Activated naive CD4-positive, alpha-beta T cell treated with anti-CD3 and anti-CD28 coated beads for 36 hours (primary cell): Measurements from ENCODE around the gene RGP1. TPM values are rescaled to one million over a fixed set of nuclear protein-coding genes. Genes with fewer than 3 reads are reported as not detected.

Source experiments
- CTCF ChIA-PET: fragments of 350-600 bp; sonication (Branson Sonifier 250); formaldehyde crosslinking; loops from one replicate; lab custom pipeline; 2021; ENCODE audit warnings: antibody characterized with exemption; lab: Charles Lee
- DNase-seq: peaks from one replicate; pipeline ENCODE4 v3.0.0-alpha.2; 2020
- H3K27ac Mint-ChIP-seq: one replicate; pipeline ENCODE4 v1.8.0; 2021; ENCODE audit warnings: mild to moderate bottlenecking, mixed read lengths
- H3K27me3 Mint-ChIP-seq: one replicate; pipeline ENCODE4 v1.8.0; 2021; ENCODE audit warnings: low read depth, mixed read lengths
- H3K36me3 Mint-ChIP-seq: one replicate; pipeline ENCODE4 v1.8.0; 2021; ENCODE audit warnings: low read depth, mixed read lengths
- H3K4me1 Mint-ChIP-seq: one replicate; pipeline ENCODE4 v1.8.0; 2021; ENCODE audit warnings: low read depth, mixed read lengths
- H3K4me3 Mint-ChIP-seq: one replicate; pipeline ENCODE4 v1.8.0; 2021; ENCODE audit warnings: mild to moderate bottlenecking, moderate library complexity, mixed read lengths
- H3K9me3 Mint-ChIP-seq: one replicate; pipeline ENCODE4 v1.8.0; 2021; ENCODE audit warnings: mixed read lengths
- intact Hi-C: fragments of 100-400 bp; cut with micrococcal nuclease; formaldehyde crosslinking; loops from one replicate; pipeline ENCODE4 v1.15.1; 2023
- total RNA-seq, 2 experiments: library from RNA; stranded (reverse); gene quantifications; one replicate each; pipeline ENCODE4 v1.2.3, GENCODE V29; 2021

The RGP1 gene
- total RNA-seq, 2 experiments from 2014 or later: 12.0 to 13.3 TPM

- intact Hi-C loops: no loop called here
- no peaks in the 10 kb centered on the region for H3K9me3 Mint-ChIP-seq
- H3K4me3 Mint-ChIP-seq: no peak overlapping the region
- no peaks in the 10 kb centered on the region for H3K27me3 Mint-ChIP-seq
- CTCF ChIA-PET: interaction anchor here (0.6 to 1.6 kb wide), 2 partner anchors 17 to 28 kb away, joined by 3 read pairs; no protein-coding TSS in a partner anchor
- peaks cover 31% of the 10 kb centered on the region for H3K36me3 Mint-ChIP-seq
- no peak for DNase-seq
- H3K27ac Mint-ChIP-seq: no peak overlapping the region
- no peaks in the 10 kb centered on the region for H3K4me1 Mint-ChIP-seq
Observed at GRCh38 chr9:35723908-35724307, 25.2 kb upstream of the RGP1 start.

GRCh38 chr9:35725362-35725761, 23.7 kb upstream of the RGP1 start:
- no peak overlapping the region for H3K4me3 Mint-ChIP-seq
- H3K9me3 Mint-ChIP-seq: no peaks in the 10 kb centered on the region
- no peak overlapping the region for H3K27ac Mint-ChIP-seq
- H3K27me3 Mint-ChIP-seq: no peaks in the 10 kb centered on the region
- intact Hi-C loops: no loop called here
- H3K36me3 Mint-ChIP-seq: peaks cover 23% of the 10 kb centered on the region
- CTCF ChIA-PET: interaction anchor here (8.9 kb wide), 1 partner anchor 28 kb away, joined by 68 read pairs; no protein-coding TSS in a partner anchor
- DNase-seq: no peak
- no peaks in the 10 kb centered on the region for H3K4me1 Mint-ChIP-seq

DNA sequence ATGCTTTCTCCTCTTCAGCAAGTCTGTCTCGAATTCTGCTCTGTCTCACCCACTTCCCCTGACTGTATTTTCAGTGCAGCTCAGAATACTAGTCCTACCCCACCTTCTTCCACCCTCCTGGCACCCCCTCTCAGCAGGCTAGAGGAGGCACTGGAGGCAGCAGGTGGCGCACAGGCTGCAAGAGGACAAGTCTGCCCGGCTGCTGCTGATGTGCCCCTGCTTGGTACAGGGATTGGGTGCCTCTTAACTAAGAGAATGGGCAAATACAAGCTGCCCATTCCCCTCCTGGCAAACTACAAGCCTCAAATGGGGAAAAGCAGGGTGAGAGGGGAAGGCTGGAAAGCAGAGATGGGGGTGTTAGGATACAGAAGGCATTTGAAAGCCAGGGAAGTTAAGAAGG, 22.2 kb upstream of the RGP1 start:
- H3K4me3 Mint-ChIP-seq: no peak overlapping the region
- peak; percentile 57 for DNase-seq
- no peaks in the 10 kb centered on the region for H3K27me3 Mint-ChIP-seq
- H3K9me3 Mint-ChIP-seq: no peaks in the 10 kb centered on the region
- intact Hi-C loops: no loop called here
- H3K36me3 Mint-ChIP-seq: peaks cover 19% of the 10 kb centered on the region
- H3K27ac Mint-ChIP-seq: peak overlapping the region; percentile 14
- no peaks in the 10 kb centered on the region for H3K4me1 Mint-ChIP-seq
- CTCF ChIA-PET: interaction anchor here (0.6 to 8.9 kb wide), 14 partner anchors 9 to 123 kb away, joined by 3 to 68 read pairs (median 9); partner anchors contain the start of genes ARHGEF39, CCDC107, GBA2 and RGP1

DNA sequence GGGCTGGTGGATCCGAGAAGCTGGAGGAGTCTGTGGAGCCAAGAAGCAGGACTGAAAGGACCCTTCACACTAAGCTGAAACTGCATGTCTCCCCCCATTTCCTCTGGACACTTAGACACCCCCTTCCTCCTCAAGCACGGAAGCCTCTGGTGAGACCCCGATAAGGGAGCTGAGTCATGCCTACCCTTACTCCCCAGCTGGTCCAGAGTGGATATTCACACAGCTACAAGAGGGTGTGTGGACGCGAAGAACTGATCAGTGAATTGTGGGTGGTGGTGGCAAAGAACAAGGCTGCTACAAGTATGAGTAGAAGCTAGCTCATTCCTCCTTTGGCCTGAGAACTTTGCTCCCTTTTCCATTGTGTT, 21.4 kb upstream of the RGP1 start:
- no peak overlapping the region for H3K4me3 Mint-ChIP-seq
- no peaks in the 10 kb centered on the region for H3K27me3 Mint-ChIP-seq
- no peaks in the 10 kb centered on the region for H3K9me3 Mint-ChIP-seq
- no peaks in the 10 kb centered on the region for H3K4me1 Mint-ChIP-seq
- CTCF ChIA-PET: interaction anchor here (0.9 to 8.9 kb wide), 19 partner anchors 8 to 118 kb away, joined by 3 to 68 read pairs (median 7); partner anchors contain the start of genes ARHGEF39, CCDC107, GBA2 and RGP1
- DNase-seq: no peak
- H3K36me3 Mint-ChIP-seq: peaks cover 17% of the 10 kb centered on the region
- intact Hi-C loops: loop anchor here (1.0 kb wide), 2 partner anchors 69 to 615 kb away; partner anchors contain the start of genes CCDC107 and RMRP
- no peak overlapping the region for H3K27ac Mint-ChIP-seq

DNA sequence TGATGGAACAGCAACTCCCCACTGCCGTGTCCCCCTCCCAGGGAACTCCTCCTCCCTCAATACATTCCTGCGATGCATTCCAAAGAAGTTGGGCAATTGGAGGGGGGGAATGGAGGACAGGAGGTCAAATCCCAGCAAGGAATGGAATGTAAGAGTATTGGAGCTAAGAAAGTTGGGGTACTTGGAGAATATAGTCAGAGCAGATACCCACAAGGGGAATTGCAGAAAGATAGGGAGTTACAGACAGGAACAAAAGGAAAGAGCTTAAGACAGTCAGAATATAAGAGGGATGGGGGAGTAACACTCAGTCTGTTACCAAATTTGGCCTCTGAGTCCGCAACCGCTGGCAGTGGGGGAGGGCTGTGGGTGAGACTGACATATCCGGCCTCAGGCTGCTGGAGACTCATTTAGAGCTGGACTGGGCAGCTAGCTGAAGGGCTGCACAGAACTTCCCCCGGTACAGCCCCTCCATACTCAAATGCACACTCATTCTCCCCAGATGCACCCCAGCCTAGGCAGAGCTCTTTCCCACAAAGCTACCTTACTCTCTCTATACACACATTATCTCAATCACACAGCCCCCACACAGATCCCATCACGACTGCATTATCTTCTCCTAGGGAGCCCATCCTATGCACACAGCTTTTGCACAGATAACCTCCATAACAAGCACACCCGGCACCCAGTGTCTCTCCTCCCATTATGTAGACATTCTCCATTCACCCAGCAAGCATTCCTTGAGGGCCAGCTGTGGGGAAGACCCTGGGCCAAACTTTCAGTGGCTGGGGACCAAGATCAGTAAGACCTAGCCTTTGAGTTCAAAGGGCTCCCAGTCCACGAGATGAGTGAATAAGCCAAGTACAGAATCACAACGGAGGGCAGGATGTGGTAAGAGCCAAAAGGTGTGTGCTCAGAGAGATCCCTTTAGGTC, 20.8 kb upstream of the RGP1 start:
- H3K27me3 Mint-ChIP-seq: no peaks in the 10 kb centered on the region
- H3K36me3 Mint-ChIP-seq: peaks cover 15% of the 10 kb centered on the region
- peaks cover 5% of the 10 kb centered on the region for H3K4me1 Mint-ChIP-seq
- DNase-seq: peak; percentile 75
- no peak overlapping the region for H3K4me3 Mint-ChIP-seq
- intact Hi-C loops: loop anchor here (1.0 kb wide), 2 partner anchors 70 to 616 kb away; partner anchors contain the start of genes CCDC107 and RMRP
- H3K9me3 Mint-ChIP-seq: no peaks in the 10 kb centered on the region
- CTCF ChIA-PET: interaction anchor here (0.6 to 8.9 kb wide), 31 partner anchors 8 to 175 kb away, joined by 3 to 68 read pairs (median 4); partner anchors contain the start of genes ARHGEF39, CCDC107, GBA2 and RGP1
- H3K27ac Mint-ChIP-seq: no peak overlapping the region

GRCh38 chr9:35729101-35729500, 20.0 kb upstream of the RGP1 start:
- H3K36me3 Mint-ChIP-seq: peaks cover 11% of the 10 kb centered on the region
- peaks cover 12% of the 10 kb centered on the region for H3K4me1 Mint-ChIP-seq
- CTCF ChIA-PET: interaction anchor here (0.6 to 8.9 kb wide), 17 partner anchors 12 to 174 kb away, joined by 3 to 68 read pairs (median 4); partner anchors contain the start of genes ARHGEF39, GBA2, RGP1 and SPAG8
- no peaks in the 10 kb centered on the region for H3K27me3 Mint-ChIP-seq
- no peak overlapping the region for H3K4me3 Mint-ChIP-seq
- intact Hi-C loops: no loop called here
- DNase-seq: no peak
- no peaks in the 10 kb centered on the region for H3K9me3 Mint-ChIP-seq
- no peak overlapping the region for H3K27ac Mint-ChIP-seq

DNA sequence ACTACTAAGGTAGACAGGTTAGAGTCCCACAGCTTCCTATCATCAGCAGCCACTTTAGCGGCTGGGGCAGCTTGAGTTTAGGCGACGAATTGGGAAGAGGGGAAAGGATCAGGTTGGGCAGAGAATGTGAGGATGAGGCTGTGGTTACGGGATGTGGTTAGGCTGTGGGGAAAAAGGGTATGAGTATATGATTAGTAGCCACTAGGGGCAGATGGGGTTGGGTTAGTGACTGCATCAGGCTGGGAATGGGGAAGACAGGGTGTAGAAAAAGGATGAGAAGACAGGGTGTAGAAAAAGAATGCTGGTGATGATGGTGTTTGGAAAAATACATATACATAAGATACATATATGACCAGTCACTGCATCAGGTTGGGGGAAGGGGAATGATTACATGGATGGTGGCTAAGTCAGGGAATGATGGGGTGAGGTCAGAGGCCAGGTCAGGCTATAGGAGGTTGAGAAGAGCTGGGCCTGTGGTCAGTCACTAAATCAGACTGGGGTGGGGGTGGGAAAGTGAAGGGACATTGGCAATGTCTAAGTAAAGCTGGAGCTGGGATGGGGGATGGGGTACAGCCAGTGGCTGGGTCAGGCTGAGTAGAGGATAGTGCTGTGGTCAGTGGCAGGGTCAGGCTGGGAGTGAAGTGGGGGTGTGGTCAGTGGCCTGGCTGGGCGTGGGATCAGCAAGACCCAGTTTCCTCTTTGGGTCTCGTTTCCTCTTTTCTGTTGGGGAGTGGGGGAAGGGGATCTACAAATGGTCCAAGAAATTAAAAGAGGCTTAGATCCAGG, 19.2 kb upstream of the RGP1 start:
- Mint-ChIP-seq H3K27ac (peak overlapping the region; percentile 56), H3K4me3 (peak overlapping the region; percentile 84), H3K27me3 (no peaks in the 10 kb centered on the region), H3K4me1 (peaks cover 16% of the 10 kb centered on the region), H3K36me3 (peaks cover 4% of the 10 kb centered on the region), H3K9me3 (no peaks in the 10 kb centered on the region)
- intact Hi-C loops: no loop called here
- DNase-seq: peak; percentile 65
- CTCF ChIA-PET: interaction anchor here (0.6 to 8.9 kb wide), 21 partner anchors 10 to 250 kb away, joined by 3 to 68 read pairs (median 4); partner anchors contain the start of genes ARHGEF39 and SPAG8

GRCh38 chr9:35730486-35730854, 18.6 kb upstream of the RGP1 start:
- Mint-ChIP-seq H3K4me1 (peaks cover 16% of the 10 kb centered on the region), H3K36me3 (peaks cover 5% of the 10 kb centered on the region), H3K9me3 (no peaks in the 10 kb centered on the region), H3K4me3 (peak overlapping the region; percentile 84), H3K27ac (peak overlapping the region; percentile 56), H3K27me3 (no peaks in the 10 kb centered on the region)
- intact Hi-C loops: no loop called here
- no peak for DNase-seq
- CTCF ChIA-PET: interaction anchor here (0.6 to 8.9 kb wide), 18 partner anchors 10 to 616 kb away, joined by 3 to 68 read pairs (median 4); partner anchors contain the start of genes ARHGEF39, CCDC107 and RMRP

GRCh38 chr9:35731415-35732184, 17.5 kb upstream of the RGP1 start:
- CTCF ChIA-PET: interaction anchor here (1.0 to 8.9 kb wide), 24 partner anchors 11 to 618 kb away, joined by 3 to 68 read pairs (median 4); partner anchors contain the start of genes ARHGEF39, CCDC107, GBA2 and HINT2
- no peak for DNase-seq
- intact Hi-C loops: loop anchor here (1.0 to 2.0 kb wide), 11 partner anchors 18 to 660 kb away; partner anchors contain the start of genes ATOSB, GBA2, HINT2 and RGP1
- Mint-ChIP-seq H3K27me3 (no peaks in the 10 kb centered on the region), H3K9me3 (no peaks in the 10 kb centered on the region), H3K27ac (peak overlapping the region; percentile 90), H3K36me3 (peaks cover 6% of the 10 kb centered on the region), H3K4me3 (peak overlapping the region; percentile 84), H3K4me1 (peaks cover 16% of the 10 kb centered on the region)

GRCh38 chr9:35732185-35732799, 16.8 kb upstream of the RGP1 start, which contains the start of the genes CREB3 and TLN1:
Gene CREB3, plus strand, starts transcription at chr9:35732666. Its CDS starts 107 bp downstream, at chr9:35732773.
Gene TLN1, minus strand, starts transcription at chr9:35732195. Its CDS starts 6,501 bp downstream, at chr9:35725694.
- DNase-seq: peak; percentile 98
- H3K27me3 Mint-ChIP-seq: no peaks in the 10 kb centered on the region
- H3K4me3 Mint-ChIP-seq: peak within 1 kb of the TSS; percentile 84
- CTCF ChIA-PET: interaction anchor here (0.6 to 8.9 kb wide), 20 partner anchors 14 to 150 kb away, joined by 3 to 68 read pairs (median 4); partner anchors contain the start of genes ARHGEF39, CCDC107, GBA2 and HINT2
- H3K27ac Mint-ChIP-seq: peak within 1 kb of the TSS; percentile 90
- intact Hi-C loops: loop anchor here (1.0 to 2.0 kb wide), 11 partner anchors 17 to 661 kb away; partner anchors contain the start of genes ATOSB, GBA2, HINT2 and RGP1
- peaks cover 16% of the 10 kb centered on the region for H3K4me1 Mint-ChIP-seq
- H3K36me3 Mint-ChIP-seq: peaks cover 6% of the 10 kb centered on the region
- H3K9me3 Mint-ChIP-seq: no peaks in the 10 kb centered on the region
